ENCODE data around the gene PPAN. TPM values are rescaled to one million over a fixed set of nuclear protein-coding genes. Genes with fewer than 3 reads are reported as not detected.

The PPAN gene
- total RNA-seq, 1 donor from 2014 or later = not detected

GRCh38 chr19:10091370-10091687 lies 14.8 kb upstream of the PPAN start:
- Histone ChIP-seq H3K4me1 (peaks cover under 1 to 3% of the 10 kb centered on the region in 2 donors), H3K36me3 (peaks cover 10 to 38% of the 10 kb centered on the region in 2 donors), H3K27ac (no peak overlapping the region), H3K9me3 (no peaks in the 10 kb centered on the region), H3K27me3 (no peaks in the 10 kb centered on the region), H3K4me3 (no peak overlapping the region)
- TF ChIP-seq, protein P1, sequence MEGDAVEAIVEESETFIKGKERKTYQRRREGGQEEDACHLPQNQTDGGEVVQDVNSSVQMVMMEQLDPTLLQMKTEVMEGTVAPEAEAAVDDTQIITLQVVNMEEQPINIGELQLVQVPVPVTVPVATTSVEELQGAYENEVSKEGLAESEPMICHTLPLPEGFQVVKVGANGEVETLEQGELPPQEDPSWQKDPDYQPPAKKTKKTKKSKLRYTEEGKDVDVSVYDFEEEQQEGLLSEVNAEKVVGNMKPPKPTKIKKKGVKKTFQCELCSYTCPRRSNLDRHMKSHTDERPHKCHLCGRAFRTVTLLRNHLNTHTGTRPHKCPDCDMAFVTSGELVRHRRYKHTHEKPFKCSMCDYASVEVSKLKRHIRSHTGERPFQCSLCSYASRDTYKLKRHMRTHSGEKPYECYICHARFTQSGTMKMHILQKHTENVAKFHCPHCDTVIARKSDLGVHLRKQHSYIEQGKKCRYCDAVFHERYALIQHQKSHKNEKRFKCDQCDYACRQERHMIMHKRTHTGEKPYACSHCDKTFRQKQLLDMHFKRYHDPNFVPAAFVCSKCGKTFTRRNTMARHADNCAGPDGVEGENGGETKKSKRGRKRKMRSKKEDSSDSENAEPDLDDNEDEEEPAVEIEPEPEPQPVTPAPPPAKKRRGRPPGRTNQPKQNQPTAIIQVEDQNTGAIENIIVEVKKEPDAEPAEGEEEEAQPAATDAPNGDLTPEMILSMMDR (IDR thresholded peaks at IDR 0.05) = no peak
- no peak for DNase-seq (ENCODE audit: low spot score in 2 of 2)
- intact Hi-C loops (cut with DNase I) = no loop called here

- Histone ChIP-seq H3K27ac (no peak overlapping the region), H3K4me3 (no peak overlapping the region), H3K4me1 (peaks cover 4 to 8% of the 10 kb centered on the region in 2 donors), H3K36me3 (peaks cover 10 to 38% of the 10 kb centered on the region in 2 donors), H3K27me3 (no peaks in the 10 kb centered on the region), H3K9me3 (no peaks in the 10 kb centered on the region)
- intact Hi-C loops (cut with DNase I) = no loop called here
- TF ChIP-seq, protein P1 (IDR thresholded peaks at IDR 0.05) = no peak
- no peak for DNase-seq (ENCODE audit: low spot score in 2 of 2)
These were observed 14.1 kb upstream of the PPAN start for GRCh38 chr19:10091895-10092641.

- TF ChIP-seq, protein P1 (IDR thresholded peaks at IDR 0.05) = no peak
- H3K4me1 ChIP-seq = peaks cover 4 to 8% of the 10 kb centered on the region in 2 donors
- no peak overlapping the region for H3K4me3 ChIP-seq
- H3K27me3 ChIP-seq = no peaks in the 10 kb centered on the region
- DNase-seq (ENCODE audit: low spot score in 2 of 2) = no peak
- H3K36me3 ChIP-seq = peaks cover 10 to 38% of the 10 kb centered on the region in 2 donors
- H3K9me3 ChIP-seq = no peaks in the 10 kb centered on the region
- no peak overlapping the region for H3K27ac ChIP-seq
- intact Hi-C loops (cut with DNase I) = no loop called here
These were observed 13.4 kb upstream of the PPAN start for GRCh38 chr19:10092648-10093294.

GRCh38 chr19:10093295-10094186 lies 12.6 kb upstream of the PPAN start:
- Histone ChIP-seq H3K4me3 (no peak overlapping the region), H3K27ac (no peak overlapping the region), H3K36me3 (peaks cover 10 to 38% of the 10 kb centered on the region in 2 donors), H3K4me1 (peaks cover 4 to 8% of the 10 kb centered on the region in 2 donors), H3K9me3 (no peaks in the 10 kb centered on the region), H3K27me3 (no peaks in the 10 kb centered on the region)
- intact Hi-C loops (cut with DNase I) = no loop called here
- TF ChIP-seq, protein P1 (IDR thresholded peaks at IDR 0.05) = no peak
- DNase-seq (ENCODE audit: low spot score in 2 of 2) = no peak

DNA sequence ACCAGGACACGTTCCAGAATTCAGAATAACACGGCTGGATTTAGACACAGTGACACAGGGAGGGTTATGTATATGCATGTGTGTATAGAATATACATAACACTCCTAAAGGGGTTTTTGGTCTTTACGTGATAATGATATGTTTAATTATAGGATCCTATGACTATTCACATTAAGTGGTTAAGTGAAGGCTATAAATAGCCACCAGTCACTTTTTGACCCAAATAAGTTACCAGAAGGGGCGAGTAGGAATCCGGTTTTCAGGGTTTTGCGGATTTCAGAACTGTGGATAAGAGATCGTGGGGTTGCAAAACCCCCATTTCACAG lies 10.6 kb upstream of the PPAN start:
- H3K4me3 ChIP-seq = peak overlapping the region in 1 of 2 donors; percentile 44
- TF ChIP-seq, protein P1 (IDR thresholded peaks at IDR 0.05) = peak in 1 of 3 experiments; percentile 6
- peak overlapping the region; percentile 67 to 69 for H3K27ac ChIP-seq
- peaks cover 10 to 21% of the 10 kb centered on the region in 2 donors for H3K36me3 ChIP-seq
- DNase-seq (ENCODE audit: low spot score in 2 of 2) = no peak
- H3K27me3 ChIP-seq = no peaks in the 10 kb centered on the region
- H3K4me1 ChIP-seq = peaks cover 4 to 8% of the 10 kb centered on the region in 2 donors
- intact Hi-C loops (cut with DNase I) = loop anchor here (5.0 kb wide), 1 partner anchor 157 kb away; the partner anchor contains the start of gene MRPL4
- H3K9me3 ChIP-seq = no peaks in the 10 kb centered on the region

All from ascending aorta (tissue), 2 donors.